Bronchial epithelial cell (primary cell): ENCODE measurements around the gene RIMBP2. TPM values are rescaled to one million over a fixed set of nuclear protein-coding genes. Genes with fewer than 3 reads are reported as not detected.

Experiments used
- DNase-seq: peaks from one replicate; pipeline ENCODE4 v3.0.0-alpha.2; 2010; ENCODE audit warnings: low read depth
- FAIRE-seq: peaks from 2 replicates; lab custom pipeline; 2011; peaks lifted over from hg19 to GRCh38; lab: Jason Lieb, UNC
- H3K27me3 ChIP-seq: 2 replicates; pipeline ENCODE4 v1.5.1; 2011; ENCODE audit warnings: low read length; ENCODE audit not compliant: control insufficient read depth, insufficient read depth
- H3K36me3 ChIP-seq: 2 replicates; pipeline ENCODE4 v1.5.1; 2011; ENCODE audit warnings: low read length; ENCODE audit not compliant: control insufficient read depth, insufficient read depth
- H3K4me3 ChIP-seq: 2 replicates; pipeline ENCODE4 v1.5.1; 2011; ENCODE audit warnings: mild to moderate bottlenecking, low read depth, low read length, control low read depth
- CTCF ChIP-seq: IDR thresholded peaks from 2 replicates; pipeline ENCODE4 v1.5.1; 2011; ENCODE audit warnings: mild to moderate bottlenecking, moderate library complexity, low read length, control low read depth, inconsistent platforms; ENCODE audit not compliant: insufficient read depth, severe bottlenecking
- total RNA-seq: library from RNA; depleted of rRNA; stranded (reverse); fragments of >200 nt; gene quantifications from 2 replicates; pipeline ENCODE4 v1.2.1, GENCODE V29; 2014

The RIMBP2 gene
- total RNA-seq, 1 donor from 2014 or later = not detected

DNA sequence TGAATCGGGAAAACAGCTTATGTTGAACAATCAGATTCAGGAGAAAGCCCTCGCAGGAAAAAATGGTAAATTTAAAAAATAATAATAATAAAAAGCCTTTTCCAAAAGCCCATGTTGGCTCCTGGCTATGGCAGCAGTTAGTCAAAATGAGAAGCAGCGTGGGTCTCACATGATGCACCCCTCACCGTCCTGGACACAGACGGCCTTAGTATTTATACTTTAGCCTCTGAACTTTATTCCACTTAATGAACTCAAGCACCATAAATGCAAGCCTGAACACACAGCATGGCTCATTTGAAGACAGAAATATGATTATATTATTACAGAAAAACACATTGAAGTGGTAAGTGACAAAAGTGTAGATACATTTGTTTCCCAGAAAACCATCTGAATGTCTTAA, 160.9 kb downstream of the RIMBP2 start:
- Histone ChIP-seq H3K27me3 (no peaks in the 10 kb centered on the region), H3K36me3 (no peaks in the 10 kb centered on the region), H3K4me3 (no peak overlapping the region)
- no peak for TF ChIP-seq CTCF
- FAIRE-seq (no peak), DNase-seq (no peak)

DNA sequence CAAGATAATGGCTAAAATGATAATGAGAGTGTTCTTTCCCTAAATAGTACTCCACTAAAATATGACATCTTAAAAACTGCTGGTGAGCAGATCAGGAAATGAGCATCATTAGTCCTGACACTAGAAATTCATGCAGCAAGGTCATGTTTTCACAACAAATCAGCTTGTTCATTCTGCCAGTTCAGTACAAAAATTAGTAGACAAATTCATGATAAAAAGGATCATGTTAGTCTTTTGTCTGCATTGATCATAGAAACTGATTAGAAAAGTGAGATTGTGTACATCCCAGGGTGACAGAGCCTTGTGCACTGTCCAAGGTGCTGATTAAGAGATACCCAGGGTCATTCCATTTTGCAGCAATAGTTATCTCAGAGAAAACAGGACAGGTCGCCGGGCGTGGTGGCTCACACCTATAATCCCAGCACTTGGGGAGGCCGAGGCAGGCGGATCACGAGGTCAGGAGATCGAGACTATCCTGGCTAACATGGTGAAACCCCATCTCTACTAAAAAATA, 163.6 kb downstream of the RIMBP2 start:
- FAIRE-seq (no peak), DNase-seq (no peak)
- Histone ChIP-seq H3K27me3 (no peaks in the 10 kb centered on the region), H3K36me3 (no peaks in the 10 kb centered on the region), H3K4me3 (no peak overlapping the region)
- no peak for TF ChIP-seq CTCF

GRCh38 chr12:130549361-130549760, 166.7 kb downstream of the RIMBP2 start:
- Histone ChIP-seq H3K4me3 (no peak overlapping the region), H3K36me3 (no peaks in the 10 kb centered on the region), H3K27me3 (no peaks in the 10 kb centered on the region)
- FAIRE-seq (no peak), DNase-seq (no peak)
- no peak for TF ChIP-seq CTCF

GRCh38 chr12:130547480-130548155, 168.5 kb downstream of the RIMBP2 start:
- Histone ChIP-seq H3K27me3 (no peaks in the 10 kb centered on the region), H3K4me3 (no peak overlapping the region), H3K36me3 (no peaks in the 10 kb centered on the region)
- DNase-seq (no peak), FAIRE-seq (no peak)
- no peak for TF ChIP-seq CTCF

DNA sequence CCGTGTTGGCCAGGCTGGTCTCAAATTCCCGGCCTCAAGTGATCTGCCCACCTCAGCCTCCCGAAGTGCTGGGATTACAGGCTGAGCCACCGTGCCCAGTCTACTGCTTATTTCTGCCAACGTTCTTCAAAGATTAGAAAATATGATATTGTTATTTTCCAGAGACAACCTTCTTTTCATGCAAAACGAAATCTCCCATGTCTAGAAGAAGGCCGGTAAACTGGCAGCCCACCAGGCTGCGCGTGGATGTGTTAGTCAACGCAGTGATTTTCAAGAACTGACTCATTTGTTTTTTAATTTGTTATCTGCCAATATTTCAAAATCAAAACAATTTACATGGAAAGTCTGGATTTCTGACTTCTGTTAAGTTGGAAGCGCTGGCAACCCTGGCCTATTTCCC, 169.6 kb downstream of the RIMBP2 start:
- H3K27me3 ChIP-seq = no peaks in the 10 kb centered on the region
- H3K36me3 ChIP-seq = no peaks in the 10 kb centered on the region
- H3K4me3 ChIP-seq = no peak overlapping the region
- FAIRE-seq (no peak), DNase-seq (no peak)
- TF ChIP-seq CTCF = no peak

DNA sequence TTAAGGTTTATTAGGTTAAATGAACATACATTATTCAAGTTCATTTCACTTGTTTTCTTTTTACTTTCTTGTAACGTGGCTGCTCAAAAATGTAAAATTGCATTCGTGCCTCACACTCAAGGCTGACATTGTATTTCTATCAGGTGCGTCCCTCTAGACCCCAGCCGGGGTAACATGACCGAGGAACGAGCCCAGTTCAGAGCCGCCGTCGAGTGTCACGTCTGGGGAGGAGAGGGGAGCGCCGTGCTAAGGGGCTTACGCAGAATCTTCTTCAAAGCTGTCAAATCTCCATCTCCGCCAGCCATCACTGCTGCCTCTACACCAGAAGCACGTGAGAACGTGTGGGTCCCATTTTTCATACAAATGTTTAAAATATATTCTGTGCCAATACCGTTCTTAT, 170.6 kb downstream of the RIMBP2 start:
- Histone ChIP-seq H3K27me3 (no peaks in the 10 kb centered on the region), H3K36me3 (no peaks in the 10 kb centered on the region), H3K4me3 (no peak overlapping the region)
- FAIRE-seq (no peak), DNase-seq (no peak)
- TF ChIP-seq CTCF = no peak
